ENCODE results near the gene SPO11.
"Not testable (repeated sequence)": the region's sequence is repeated elsewhere in the genome, so short reads cannot be mapped to it uniquely, and the experiment has no call there.

SPO11 gene

DNA sequence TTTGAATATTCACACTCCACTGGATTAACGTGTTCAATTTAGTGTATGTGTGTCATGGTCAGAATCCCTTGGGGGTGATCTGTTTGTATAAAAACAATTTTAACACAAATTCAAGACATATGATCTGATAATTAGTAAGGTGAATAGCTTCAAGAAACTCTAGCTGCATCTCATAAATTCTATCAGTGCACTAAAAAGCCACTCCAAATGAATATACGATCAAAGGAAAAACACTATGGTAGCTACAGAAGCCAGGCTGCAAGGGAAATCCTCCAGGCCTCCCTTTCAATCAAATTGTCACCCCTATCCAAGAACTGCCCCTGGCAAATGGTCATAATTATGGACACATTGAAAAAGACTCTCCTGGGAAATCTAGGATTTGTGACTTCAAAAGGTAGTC lies 12.1 kb downstream of the SPO11 start:
- no peak for DNase-seq (ENCODE audit: extremely low read depth, low read depth)
- TF ChIP-seq, protein P1, sequence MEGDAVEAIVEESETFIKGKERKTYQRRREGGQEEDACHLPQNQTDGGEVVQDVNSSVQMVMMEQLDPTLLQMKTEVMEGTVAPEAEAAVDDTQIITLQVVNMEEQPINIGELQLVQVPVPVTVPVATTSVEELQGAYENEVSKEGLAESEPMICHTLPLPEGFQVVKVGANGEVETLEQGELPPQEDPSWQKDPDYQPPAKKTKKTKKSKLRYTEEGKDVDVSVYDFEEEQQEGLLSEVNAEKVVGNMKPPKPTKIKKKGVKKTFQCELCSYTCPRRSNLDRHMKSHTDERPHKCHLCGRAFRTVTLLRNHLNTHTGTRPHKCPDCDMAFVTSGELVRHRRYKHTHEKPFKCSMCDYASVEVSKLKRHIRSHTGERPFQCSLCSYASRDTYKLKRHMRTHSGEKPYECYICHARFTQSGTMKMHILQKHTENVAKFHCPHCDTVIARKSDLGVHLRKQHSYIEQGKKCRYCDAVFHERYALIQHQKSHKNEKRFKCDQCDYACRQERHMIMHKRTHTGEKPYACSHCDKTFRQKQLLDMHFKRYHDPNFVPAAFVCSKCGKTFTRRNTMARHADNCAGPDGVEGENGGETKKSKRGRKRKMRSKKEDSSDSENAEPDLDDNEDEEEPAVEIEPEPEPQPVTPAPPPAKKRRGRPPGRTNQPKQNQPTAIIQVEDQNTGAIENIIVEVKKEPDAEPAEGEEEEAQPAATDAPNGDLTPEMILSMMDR (IDR thresholded peaks at IDR 0.05; ENCODE audit: low read depth, low read length) = no peak

- DNase-seq (ENCODE audit: extremely low read depth, low read depth) = no peak
- TF ChIP-seq, protein P1 (IDR thresholded peaks at IDR 0.05; ENCODE audit: low read depth, low read length) = no peak
Measured at GRCh38 chr20:57342829-57343228, 13.2 kb downstream of the SPO11 start.

- TF ChIP-seq, protein P1 (IDR thresholded peaks at IDR 0.05; ENCODE audit: low read depth, low read length) = peak; percentile 77
- DNase-seq (ENCODE audit: extremely low read depth, low read depth) = peak; percentile 51
Measured at GRCh38 chr20:57346477-57346876, 16.9 kb downstream of the SPO11 start.

GRCh38 chr20:57347393-57347792 lies 17.8 kb downstream of the SPO11 start:
- no peak for DNase-seq (ENCODE audit: extremely low read depth, low read depth)
- TF ChIP-seq, protein P1 (IDR thresholded peaks at IDR 0.05; ENCODE audit: low read depth, low read length) = no peak

GRCh38 chr20:57348200-57348921 lies 18.8 kb downstream of the SPO11 start:
- DNase-seq (ENCODE audit: extremely low read depth, low read depth) = not testable (repeated sequence)

DNA sequence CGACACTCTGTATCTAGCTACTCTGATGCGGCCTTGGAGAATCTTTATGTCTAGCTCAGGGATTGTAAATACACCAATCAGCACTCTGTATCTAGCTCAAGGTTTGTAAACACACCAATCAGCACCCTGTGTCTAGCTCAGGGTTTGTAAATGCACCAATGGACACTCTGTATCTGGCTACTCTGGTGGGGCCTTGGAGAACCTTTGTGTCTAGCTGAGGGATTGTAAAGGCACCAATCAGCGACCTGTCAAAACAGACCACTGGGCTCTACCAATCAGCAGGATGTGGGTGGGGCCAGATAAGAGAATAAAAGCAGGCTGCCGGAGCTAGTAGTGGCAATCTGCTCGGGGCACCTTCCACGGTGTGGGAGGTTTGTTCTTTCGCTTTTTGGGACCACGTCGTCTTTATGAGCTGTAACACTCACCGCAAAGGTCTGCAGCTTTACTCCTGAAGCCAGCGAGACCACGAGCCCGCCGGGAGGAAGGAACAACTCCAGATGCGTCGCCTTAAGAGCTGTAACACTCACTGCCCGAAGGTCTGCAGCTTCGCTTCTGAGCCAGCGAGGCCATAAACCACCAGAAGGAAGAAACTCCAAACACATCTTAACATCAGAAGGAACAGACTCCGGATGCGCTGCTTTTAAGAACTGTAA lies 19.4 kb downstream of the SPO11 start:
- not testable (repeated sequence) for DNase-seq (ENCODE audit: extremely low read depth, low read depth)

- DNase-seq (ENCODE audit: extremely low read depth, low read depth) = no peak
- TF ChIP-seq, protein P1 (IDR thresholded peaks at IDR 0.05; ENCODE audit: low read depth, low read length) = no peak
Measured at GRCh38 chr20:57350081-57350710, 20.6 kb downstream of the SPO11 start.

DNA sequence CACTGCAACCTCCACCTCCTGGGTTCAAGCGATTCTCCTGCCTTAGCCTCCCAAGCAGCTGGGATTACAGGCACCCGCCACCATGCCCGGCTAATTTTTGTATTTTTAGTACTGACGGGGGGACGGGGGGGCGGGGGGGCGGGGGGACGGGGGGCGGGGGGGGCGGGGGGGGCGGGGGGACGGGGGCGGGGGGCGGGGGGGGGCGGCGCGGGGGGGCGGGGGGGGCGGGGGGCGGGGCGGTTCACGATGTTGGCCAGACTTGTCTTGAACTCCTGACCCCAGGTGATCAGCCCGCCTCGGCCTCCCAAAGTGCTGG lies 21.1 kb downstream of the SPO11 start:
- DNase-seq (ENCODE audit: extremely low read depth, low read depth) = not testable (repeated sequence)
